Astrocyte of the cerebellum (primary cell): ENCODE measurements around the gene CLK4.
A peak's percentile ranks its signal among the peaks of the same experiment; 100 is the strongest.

Source experiments
- DNase-seq: peaks from one replicate; pipeline ENCODE4 v3.0.0-alpha.2; 2011; ENCODE audit warnings: low read depth
- H3K4me3 ChIP-seq: 2 replicates; pipeline ENCODE4 v1.5.1; 2011; ENCODE audit warnings: mild to moderate bottlenecking, low read depth, low read length, moderate library complexity
- in situ Hi-C: cut with HindIII; loops from 2 replicates; pipeline ENCODE4 v1.10.0; 2017; ENCODE audit warnings: low sequenced_read_pairs
- TF ChIP-seq, protein P1 (sequence below): IDR thresholded peaks from 2 replicates; pipeline ENCODE4 v1.5.1; 2012; ENCODE audit warnings: low read length, low read depth, moderate library complexity, mild to moderate bottlenecking; ENCODE audit errors: missing control alignments

The CLK4 gene

DNA sequence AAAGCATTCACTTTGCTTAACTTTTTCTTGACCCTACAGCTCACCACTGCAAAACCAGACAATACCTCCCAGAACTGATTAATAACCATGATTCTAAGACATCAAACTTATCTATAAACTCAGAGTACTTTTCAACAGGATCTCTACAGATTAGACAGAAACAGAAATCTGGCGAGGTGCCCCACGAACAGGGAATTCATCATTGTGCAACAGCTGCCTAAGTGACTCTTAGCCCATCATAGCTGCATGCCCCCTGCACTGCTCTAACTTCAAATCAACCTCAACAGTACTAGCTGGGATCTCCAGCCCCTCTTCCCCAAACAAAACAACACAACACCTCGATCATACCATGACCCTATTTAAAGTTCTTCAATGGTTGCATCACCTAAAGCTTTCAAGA is 20.6 kb downstream of the CLK4 start:
- H3K4me3 ChIP-seq = no peak overlapping the region
- TF ChIP-seq, protein P1, sequence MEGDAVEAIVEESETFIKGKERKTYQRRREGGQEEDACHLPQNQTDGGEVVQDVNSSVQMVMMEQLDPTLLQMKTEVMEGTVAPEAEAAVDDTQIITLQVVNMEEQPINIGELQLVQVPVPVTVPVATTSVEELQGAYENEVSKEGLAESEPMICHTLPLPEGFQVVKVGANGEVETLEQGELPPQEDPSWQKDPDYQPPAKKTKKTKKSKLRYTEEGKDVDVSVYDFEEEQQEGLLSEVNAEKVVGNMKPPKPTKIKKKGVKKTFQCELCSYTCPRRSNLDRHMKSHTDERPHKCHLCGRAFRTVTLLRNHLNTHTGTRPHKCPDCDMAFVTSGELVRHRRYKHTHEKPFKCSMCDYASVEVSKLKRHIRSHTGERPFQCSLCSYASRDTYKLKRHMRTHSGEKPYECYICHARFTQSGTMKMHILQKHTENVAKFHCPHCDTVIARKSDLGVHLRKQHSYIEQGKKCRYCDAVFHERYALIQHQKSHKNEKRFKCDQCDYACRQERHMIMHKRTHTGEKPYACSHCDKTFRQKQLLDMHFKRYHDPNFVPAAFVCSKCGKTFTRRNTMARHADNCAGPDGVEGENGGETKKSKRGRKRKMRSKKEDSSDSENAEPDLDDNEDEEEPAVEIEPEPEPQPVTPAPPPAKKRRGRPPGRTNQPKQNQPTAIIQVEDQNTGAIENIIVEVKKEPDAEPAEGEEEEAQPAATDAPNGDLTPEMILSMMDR = no peak
- in situ Hi-C loops = no loop called here
- no peak for DNase-seq

DNA sequence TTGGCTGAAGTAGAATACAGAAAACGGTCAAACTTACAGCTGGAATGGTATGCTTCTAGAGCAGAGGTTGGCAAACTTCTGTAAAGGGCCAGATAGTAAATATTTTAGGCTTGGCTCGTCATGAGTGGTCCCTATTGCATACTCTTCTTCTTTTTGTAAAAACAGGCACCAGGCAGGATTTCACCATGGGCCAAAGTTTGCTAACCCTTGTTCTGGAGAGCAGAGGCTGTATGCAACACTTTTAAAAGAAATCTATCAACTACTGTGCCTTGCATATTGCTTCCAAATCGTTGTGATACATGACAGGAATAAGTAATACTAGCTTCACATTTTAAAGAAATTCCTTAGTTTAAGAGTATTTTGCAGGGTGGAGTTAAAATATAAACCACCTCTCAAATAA is 21.1 kb downstream of the CLK4 start:
- H3K4me3 ChIP-seq = no peak overlapping the region
- TF ChIP-seq, protein P1 = no peak
- DNase-seq = no peak
- in situ Hi-C loops = no loop called here

GRCh38 chr5:178602752-178603151 is 24.1 kb downstream of the CLK4 start:
- H3K4me3 ChIP-seq = no peak overlapping the region
- DNase-seq = no peak
- in situ Hi-C loops = no loop called here
- TF ChIP-seq, protein P1 = no peak

GRCh38 chr5:178595750-178596149 is 31.1 kb downstream of the CLK4 start:
- DNase-seq = no peak
- TF ChIP-seq, protein P1 = no peak
- in situ Hi-C loops = loop anchor here (25.0 kb wide), 1 partner anchor 308 kb away; no protein-coding TSS in a partner anchor
- no peak overlapping the region for H3K4me3 ChIP-seq

GRCh38 chr5:178595150-178595549 is 31.7 kb downstream of the CLK4 start:
- no peak for DNase-seq
- TF ChIP-seq, protein P1 = no peak
- H3K4me3 ChIP-seq = no peak overlapping the region
- in situ Hi-C loops = loop anchor here (25.0 kb wide), 1 partner anchor 308 kb away; no protein-coding TSS in a partner anchor

GRCh38 chr5:178590924-178591423 is 35.9 kb downstream of the CLK4 start:
- no peak for DNase-seq
- TF ChIP-seq, protein P1 = no peak
- in situ Hi-C loops = loop anchor here (25.0 kb wide), 1 partner anchor 304 kb away; no protein-coding TSS in a partner anchor
- peak overlapping the region; percentile 40 for H3K4me3 ChIP-seq
